ENCODE measurements around the gene ANKIB1.
"Not testable (repeated sequence)": the region's sequence is repeated elsewhere in the genome, so short reads cannot be mapped to it uniquely, and the experiment has no call there.

The ANKIB1 gene

GRCh38 chr7:92331508-92331907 lies 85.7 kb downstream of the ANKIB1 start:
- no peak for DNase-seq

DNA sequence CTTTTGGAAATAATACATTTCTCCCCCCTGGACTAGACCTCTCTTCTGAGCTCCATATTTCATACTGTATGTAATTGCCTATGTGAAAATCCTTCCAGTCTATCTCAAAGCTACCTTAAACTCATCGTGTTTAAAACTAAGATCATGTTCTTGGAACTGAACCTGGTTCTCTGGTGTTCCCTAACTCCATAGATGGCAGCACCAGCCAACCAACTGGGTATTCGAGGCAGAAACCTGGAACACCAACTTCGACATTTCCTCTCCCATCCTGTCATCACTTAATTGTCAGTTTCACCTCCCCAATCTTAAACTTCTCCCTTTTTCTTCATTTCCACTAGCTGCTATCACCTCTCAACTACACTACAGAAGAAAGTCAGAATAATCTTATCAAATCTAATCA lies 87.0 kb downstream of the ANKIB1 start:
- no peak for DNase-seq

DNA sequence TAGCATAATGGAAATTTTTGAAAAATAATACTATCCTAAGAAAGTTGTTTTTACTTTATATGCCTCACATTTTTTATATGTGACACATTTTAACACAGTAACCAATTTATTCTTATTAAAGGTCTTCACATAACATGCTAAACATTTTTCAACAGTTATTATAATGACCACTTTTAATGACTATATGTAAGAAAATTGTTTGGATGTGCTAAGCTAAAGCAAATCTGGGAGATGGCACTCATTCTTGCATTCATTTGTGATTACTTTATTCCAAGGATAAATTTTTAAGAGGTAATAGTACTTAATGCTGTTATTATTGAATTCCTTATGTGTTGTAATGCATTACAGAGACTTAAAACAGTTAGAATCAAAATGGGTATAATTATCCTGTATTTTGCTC lies 88.1 kb downstream of the ANKIB1 start:
- DNase-seq: no peak

- no peak for DNase-seq
These were observed 89.8 kb downstream of the ANKIB1 start for GRCh38 chr7:92335574-92335973.

DNA sequence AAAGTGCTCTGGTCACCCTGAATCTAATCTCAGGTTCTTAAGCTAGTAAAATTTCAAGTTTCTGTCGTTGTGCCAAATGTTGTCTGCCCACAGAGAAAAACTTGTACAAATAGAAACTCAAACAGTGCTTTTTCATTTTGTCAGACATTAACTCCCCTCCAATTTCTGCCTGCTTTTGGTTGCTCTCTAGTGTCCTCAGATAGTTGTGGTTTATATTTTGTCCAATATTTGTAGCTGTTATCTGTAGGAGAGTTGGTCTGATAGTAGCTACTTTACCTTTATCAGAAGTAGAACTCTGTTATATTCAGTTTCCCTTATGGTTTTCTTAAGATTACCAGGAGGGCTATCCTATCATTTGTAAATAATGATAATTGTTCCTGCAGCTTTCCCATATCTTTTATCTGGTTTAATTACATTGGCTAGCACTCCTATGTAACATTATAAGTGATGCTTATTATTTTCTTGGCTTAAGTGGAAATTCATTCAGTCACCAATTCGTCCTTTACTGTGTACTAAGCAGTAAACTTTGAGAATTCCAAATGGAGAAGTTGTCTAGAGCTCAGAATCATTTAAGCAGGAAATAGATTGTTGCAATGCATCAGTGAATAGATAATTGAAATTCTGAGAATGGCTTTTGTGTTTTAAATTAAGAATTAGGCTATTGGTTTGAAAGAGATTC lies 91.0 kb downstream of the ANKIB1 start:
- no peak for DNase-seq

DNA sequence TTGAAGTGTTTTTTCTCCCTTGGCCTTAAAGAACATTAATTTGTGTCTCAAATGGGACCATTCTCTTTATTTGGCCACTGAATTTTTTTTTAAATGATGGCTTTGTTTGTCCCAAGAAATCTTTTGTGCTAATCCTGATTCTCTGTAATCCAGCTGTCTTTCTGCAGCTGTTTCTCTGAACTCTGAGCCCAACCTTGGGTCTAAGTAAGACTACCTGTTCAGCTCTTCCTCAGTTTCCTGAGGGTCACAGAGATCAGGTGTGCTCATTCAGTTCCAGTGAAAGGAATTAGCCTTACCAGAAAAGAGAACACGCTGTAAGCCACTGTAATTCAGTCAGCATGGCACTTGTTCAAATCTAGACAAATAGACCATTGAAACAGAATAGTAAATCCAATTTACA lies 94.2 kb downstream of the ANKIB1 start:
- no peak for DNase-seq

DNA sequence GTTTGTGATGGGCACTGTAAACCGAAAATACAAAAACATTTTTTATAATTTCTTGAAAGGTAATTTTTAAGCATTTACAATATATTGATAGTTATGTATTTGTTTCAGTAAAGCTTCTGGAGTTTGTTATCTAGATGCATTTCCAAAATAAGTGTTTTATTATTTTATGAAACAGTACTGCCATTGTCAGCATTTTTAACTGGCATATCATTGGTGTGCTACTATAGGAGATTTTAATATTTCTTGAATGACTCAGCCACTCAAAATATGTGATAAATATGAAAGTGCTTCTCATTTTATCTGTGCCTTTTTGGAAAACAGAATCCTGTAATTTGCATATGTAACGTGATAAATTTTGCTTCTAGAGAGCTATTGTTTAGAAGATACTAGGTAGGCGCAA lies 97.9 kb downstream of the ANKIB1 start:
- no peak for DNase-seq

DNA sequence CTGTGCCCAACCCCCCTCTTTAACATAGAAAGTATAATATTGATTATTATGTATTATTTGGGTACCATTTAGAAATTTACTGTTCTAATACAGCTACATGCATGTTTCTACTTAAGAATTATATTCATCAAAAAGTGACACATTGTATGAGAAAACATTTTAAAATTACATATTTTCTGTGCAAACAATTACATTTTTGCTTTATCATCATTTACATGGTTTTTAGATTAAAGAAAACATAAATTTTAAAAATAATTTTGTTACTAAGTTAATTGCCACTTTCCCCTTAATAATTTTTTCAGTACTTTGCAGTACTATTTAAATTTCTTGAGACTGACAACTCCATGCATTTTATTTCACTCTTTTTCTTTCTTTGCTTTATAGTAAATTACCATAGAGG lies 106.2 kb downstream of the ANKIB1 start:
- no peak for DNase-seq

DNA sequence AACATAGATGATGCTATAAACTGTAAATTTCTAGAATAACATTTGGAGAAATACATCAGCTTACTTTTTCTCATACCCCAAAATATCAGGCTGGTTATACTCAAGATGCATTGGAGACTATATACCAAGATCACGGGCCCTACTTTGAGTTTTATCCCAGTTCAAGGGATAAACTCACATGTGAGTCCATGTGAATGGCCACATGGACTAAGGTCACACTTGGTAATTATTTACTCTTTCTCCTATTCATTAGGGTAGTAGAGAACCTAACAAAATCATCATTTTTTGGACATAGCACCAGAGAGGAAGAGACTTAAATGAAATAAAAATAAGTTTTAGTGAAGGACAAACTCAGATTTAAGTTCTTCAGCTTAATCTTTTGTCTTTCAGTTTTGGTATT lies 108.4 kb downstream of the ANKIB1 start:
- DNase-seq: no peak

GRCh38 chr7:92356406-92356805 lies 110.6 kb downstream of the ANKIB1 start:
- DNase-seq: no peak

- no peak for DNase-seq
These were observed 111.5 kb downstream of the ANKIB1 start for GRCh38 chr7:92357260-92357659.

DNA sequence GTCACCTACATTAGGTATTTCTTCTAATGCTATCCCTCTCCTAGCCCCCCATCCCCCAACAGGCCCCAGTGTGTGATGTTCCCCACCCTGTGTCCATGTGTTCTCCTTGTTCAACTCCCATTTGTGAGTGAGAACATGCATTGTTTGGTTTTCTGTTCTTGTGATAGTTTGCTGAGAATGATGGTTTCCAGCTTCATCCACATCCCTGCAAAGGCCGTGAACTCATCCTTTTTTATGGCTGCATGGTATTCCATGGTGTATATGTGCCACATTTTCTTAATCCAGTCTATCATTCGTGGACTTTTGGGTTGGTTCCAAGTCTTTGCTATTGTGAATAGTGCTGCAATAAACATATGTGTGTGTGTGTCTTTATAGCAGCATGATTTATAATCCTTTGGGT lies 113.4 kb downstream of the ANKIB1 start:
- not testable (repeated sequence) for DNase-seq

- DNase-seq: no peak
These were observed 114.0 kb downstream of the ANKIB1 start for GRCh38 chr7:92359801-92360200.

GRCh38 chr7:92360387-92360786 lies 114.6 kb downstream of the ANKIB1 start:
- DNase-seq: no peak

- no peak for DNase-seq
These were observed 116.4 kb downstream of the ANKIB1 start for GRCh38 chr7:92362131-92362530.

DNA sequence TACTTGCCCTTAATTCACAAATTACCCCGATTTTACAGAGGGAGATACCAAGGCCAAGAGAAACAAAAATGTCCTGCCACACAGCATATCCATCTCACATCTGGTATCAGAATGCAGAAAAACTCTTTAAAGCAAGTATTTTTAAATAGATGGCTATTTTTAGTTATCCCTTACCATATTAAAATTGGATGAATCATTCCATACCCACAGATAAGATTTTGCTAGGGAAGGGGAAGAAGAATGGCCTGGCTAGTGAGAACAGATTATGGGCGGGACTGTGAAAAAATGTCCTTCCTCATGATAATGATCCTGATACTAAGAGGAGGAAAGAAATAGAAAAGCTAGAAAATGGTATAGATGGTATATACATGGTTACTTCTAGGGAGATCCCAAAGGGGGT lies 121.0 kb downstream of the ANKIB1 start:
- no peak for DNase-seq

DNA sequence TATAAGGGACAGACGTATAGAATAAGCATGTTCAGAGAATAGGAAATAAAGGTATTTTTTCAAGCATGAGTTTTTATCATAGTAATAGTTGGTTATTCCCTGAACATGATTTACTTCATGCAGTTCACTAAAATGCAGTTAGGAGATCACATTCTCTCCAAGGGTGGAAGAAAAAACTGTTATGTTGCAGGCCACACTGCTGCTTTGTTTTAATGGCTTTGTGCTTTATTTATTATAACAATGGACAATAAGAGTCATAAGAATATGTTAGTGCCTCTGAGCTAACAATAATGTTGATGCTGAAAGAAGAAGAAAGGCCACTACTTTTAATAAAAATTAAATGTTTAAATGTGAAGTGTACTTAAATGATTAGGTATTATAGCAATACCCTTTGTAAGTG lies 123.0 kb downstream of the ANKIB1 start:
- no peak for DNase-seq

- DNase-seq: no peak
These were observed 129.2 kb downstream of the ANKIB1 start for GRCh38 chr7:92375013-92375412.

GRCh38 chr7:92391071-92391470 lies 145.3 kb downstream of the ANKIB1 start:
- no peak for DNase-seq

DNA sequence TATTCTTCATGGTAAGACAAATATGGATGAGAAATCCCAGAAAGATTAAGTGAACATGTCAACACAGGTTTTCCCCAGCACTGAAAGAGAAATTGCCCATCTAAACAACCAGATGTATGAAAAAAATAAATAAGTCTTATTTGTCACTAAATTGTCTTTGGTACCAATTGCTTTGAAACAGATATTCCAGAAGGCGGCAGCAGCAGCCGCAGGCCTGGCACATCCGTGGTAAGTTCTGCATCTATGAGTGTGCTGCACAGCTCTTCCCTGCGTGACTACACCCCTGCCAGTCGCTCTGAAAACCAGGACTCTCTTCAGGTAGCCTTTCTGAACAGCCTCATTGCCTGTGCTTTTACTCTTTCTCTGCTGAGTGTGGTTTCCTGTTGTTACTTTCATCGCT lies 151.8 kb downstream of the ANKIB1 start:
- no peak for DNase-seq

- no peak for DNase-seq
These were observed 154.2 kb downstream of the ANKIB1 start for GRCh38 chr7:92400013-92400412.

DNA sequence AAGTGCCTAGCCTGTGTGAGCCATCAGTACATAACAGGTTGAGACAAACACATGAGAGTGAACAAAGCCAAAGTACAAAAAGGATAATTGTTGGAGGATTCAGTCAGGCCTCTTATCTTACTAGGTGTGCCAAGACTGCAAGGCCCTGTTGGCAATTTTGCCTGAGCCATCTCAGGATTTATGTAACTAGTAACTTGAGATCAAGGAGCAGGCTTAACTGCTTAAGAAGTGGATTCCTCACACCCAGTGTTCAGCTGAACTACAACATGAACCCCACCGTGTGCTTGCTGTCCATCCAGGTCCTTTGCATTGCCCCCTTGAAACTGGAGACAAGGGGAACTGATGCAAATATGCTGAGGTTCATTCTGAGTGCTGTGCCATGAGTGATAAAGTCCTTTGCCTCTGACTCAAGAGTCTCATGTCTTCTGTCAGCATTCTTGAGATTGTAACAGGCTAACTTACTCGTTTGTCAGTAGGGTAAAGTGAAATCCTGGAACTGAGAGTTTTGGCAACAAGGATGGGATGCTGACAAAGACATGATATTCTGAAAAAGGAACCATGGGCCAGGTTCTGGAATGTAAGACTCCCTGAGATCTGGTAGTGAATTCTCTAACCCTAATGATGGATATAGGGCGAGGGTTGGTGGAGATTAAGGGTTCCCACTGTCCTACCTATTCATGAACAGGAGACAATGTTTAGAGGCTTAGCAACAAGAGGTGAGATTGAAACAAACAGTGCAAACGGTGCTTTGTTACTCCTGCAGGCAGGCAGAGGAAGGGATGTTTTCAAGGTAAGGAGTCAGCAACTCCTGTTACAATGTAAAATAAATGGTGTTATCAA lies 157.4 kb downstream of the ANKIB1 start:
- DNase-seq: no peak

- no peak for DNase-seq
These were observed 157.9 kb downstream of the ANKIB1 start for GRCh38 chr7:92403760-92404074.

GRCh38 chr7:92404170-92404614 lies 158.4 kb downstream of the ANKIB1 start:
- no peak for DNase-seq

DNA sequence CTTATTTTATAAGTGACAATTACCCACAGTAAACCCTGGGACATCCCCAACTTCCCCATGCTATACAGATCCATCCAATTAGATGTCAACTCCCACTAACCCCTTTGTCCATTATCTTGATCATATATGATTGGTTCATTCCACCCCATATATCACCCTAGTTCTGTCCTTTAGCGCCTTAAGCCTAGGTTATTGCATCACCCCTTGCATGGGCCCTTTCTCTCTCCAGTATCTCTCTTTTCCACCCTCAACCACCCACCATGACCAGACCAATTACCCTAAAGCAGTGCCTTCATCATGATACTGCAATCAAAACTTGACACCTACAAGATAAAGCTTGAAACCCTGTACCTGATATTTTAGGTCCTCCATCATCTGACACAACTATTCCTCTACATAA lies 163.6 kb downstream of the ANKIB1 start:
- no peak for DNase-seq

Data from NCI-H2171 treated with DMSO at 0.1 percent for 48 hours (cell line).